Measurements from ENCODE around the gene FPGS.

DNA sequence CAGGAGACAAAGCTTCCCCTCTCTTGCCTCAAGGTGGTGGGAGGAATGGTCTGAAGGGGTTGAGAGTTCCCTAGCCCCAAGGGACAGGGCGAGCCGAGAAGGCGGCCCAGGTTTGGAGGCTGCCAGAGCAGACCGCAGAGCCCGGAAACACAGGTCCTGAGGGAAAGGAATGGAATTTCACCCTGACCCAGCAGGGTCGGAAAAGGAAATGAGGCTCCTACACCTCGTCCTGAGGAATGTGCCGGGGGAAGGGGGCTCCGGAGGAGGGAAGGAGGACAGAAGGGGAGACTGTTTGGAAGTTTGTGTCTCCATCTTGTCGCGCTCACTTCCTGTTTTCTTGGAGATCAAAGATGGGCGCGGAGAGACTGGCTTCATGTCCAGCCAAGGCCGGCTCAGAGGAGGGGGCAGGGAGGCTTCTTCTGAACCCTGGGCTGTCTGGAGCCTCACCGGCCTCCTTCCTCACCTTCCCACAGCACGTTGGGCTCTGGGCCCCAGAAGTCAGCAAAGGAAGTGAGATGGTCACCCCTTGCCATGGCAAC is 42.2 kb downstream of the FPGS start:
- TF ChIP-seq, protein P1, sequence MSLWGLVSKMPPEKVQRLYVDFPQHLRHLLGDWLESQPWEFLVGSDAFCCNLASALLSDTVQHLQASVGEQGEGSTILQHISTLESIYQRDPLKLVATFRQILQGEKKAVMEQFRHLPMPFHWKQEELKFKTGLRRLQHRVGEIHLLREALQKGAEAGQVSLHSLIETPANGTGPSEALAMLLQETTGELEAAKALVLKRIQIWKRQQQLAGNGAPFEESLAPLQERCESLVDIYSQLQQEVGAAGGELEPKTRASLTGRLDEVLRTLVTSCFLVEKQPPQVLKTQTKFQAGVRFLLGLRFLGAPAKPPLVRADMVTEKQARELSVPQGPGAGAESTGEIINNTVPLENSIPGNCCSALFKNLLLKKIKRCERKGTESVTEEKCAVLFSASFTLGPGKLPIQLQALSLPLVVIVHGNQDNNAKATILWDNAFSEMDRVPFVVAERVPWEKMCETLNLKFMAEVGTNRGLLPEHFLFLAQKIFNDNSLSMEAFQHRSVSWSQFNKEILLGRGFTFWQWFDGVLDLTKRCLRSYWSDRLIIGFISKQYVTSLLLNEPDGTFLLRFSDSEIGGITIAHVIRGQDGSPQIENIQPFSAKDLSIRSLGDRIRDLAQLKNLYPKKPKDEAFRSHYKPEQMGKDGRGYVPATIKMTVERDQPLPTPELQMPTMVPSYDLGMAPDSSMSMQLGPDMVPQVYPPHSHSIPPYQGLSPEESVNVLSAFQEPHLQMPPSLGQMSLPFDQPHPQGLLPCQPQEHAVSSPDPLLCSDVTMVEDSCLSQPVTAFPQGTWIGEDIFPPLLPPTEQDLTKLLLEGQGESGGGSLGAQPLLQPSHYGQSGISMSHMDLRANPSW (CRISPR knock-in tag; conservative IDR thresholded peaks at IDR 0.05; ENCODE audit: low read depth): no peak
- TF ChIP-seq, protein P2, sequence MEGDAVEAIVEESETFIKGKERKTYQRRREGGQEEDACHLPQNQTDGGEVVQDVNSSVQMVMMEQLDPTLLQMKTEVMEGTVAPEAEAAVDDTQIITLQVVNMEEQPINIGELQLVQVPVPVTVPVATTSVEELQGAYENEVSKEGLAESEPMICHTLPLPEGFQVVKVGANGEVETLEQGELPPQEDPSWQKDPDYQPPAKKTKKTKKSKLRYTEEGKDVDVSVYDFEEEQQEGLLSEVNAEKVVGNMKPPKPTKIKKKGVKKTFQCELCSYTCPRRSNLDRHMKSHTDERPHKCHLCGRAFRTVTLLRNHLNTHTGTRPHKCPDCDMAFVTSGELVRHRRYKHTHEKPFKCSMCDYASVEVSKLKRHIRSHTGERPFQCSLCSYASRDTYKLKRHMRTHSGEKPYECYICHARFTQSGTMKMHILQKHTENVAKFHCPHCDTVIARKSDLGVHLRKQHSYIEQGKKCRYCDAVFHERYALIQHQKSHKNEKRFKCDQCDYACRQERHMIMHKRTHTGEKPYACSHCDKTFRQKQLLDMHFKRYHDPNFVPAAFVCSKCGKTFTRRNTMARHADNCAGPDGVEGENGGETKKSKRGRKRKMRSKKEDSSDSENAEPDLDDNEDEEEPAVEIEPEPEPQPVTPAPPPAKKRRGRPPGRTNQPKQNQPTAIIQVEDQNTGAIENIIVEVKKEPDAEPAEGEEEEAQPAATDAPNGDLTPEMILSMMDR (IDR thresholded peaks at IDR 0.05): no peak
- TF ChIP-seq NFYB (CRISPR knock-in tag; conservative IDR thresholded peaks at IDR 0.05; ENCODE audit: low read depth): no peak
- TF ChIP-seq, protein P3, sequence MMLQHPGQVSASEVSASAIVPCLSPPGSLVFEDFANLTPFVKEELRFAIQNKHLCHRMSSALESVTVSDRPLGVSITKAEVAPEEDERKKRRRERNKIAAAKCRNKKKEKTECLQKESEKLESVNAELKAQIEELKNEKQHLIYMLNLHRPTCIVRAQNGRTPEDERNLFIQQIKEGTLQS (CRISPR knock-in tag; conservative IDR thresholded peaks at IDR 0.05): no peak
- TF ChIP-seq, protein P4, sequence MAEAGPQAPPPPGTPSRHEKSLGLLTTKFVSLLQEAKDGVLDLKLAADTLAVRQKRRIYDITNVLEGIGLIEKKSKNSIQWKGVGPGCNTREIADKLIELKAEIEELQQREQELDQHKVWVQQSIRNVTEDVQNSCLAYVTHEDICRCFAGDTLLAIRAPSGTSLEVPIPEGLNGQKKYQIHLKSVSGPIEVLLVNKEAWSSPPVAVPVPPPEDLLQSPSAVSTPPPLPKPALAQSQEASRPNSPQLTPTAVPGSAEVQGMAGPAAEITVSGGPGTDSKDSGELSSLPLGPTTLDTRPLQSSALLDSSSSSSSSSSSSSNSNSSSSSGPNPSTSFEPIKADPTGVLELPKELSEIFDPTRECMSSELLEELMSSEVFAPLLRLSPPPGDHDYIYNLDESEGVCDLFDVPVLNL (CRISPR knock-in tag; IDR thresholded peaks at IDR 0.05; ENCODE audit: borderline replicate concordance, low read depth): no peak
- TF ChIP-seq, protein P5, sequence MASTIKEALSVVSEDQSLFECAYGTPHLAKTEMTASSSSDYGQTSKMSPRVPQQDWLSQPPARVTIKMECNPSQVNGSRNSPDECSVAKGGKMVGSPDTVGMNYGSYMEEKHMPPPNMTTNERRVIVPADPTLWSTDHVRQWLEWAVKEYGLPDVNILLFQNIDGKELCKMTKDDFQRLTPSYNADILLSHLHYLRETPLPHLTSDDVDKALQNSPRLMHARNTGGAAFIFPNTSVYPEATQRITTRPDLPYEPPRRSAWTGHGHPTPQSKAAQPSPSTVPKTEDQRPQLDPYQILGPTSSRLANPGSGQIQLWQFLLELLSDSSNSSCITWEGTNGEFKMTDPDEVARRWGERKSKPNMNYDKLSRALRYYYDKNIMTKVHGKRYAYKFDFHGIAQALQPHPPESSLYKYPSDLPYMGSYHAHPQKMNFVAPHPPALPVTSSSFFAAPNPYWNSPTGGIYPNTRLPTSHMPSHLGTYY (CRISPR knock-in tag; IDR thresholded peaks at IDR 0.05): no peak

Measured in WTC11 (cell line).